ENCODE measurements around the gene PLSCR5.

- TF ChIP-seq CTCF (IDR thresholded peaks at IDR 0.05; ENCODE audit: low read length) = no peak
- no peak for TF ChIP-seq EZH2 (IDR thresholded peaks at IDR 0.05; ENCODE audit: borderline replicate concordance, low read length)
Measured at GRCh38 chr3:146550743-146551510, 54.2 kb downstream of the PLSCR5 start.
